DOHH2 (cell line): ENCODE measurements around the gene SEMA4G.

Source experiments
- CTCF ChIP-seq: fragments of 200-600 bp; sonication (generic); IDR thresholded peaks from one replicate; pipeline ENCODE4 v1.5.1; 2014; ENCODE audit warnings: antibody characterized with exemption, mild to moderate bottlenecking, low read depth, low read length; ENCODE audit not compliant: poor library complexity, severe bottlenecking
- EZH2phosphoT487 ChIP-seq: fragments of 200-600 bp; sonication (generic); IDR thresholded peaks from 2 replicates; pipeline ENCODE4 v1.6.1; 2017; ENCODE audit warnings: borderline replicate concordance, mild to moderate bottlenecking, antibody characterized with exemption, low read length, moderate library complexity, mixed read lengths

- TF ChIP-seq EZH2phosphoT487: no peak
- TF ChIP-seq CTCF: no peak
Observed at GRCh38 chr10:100945754-100946153, 23.6 kb upstream of the SEMA4G start.
